ENCODE measurements around the gene PRDX4.

PRDX4 gene

DNA sequence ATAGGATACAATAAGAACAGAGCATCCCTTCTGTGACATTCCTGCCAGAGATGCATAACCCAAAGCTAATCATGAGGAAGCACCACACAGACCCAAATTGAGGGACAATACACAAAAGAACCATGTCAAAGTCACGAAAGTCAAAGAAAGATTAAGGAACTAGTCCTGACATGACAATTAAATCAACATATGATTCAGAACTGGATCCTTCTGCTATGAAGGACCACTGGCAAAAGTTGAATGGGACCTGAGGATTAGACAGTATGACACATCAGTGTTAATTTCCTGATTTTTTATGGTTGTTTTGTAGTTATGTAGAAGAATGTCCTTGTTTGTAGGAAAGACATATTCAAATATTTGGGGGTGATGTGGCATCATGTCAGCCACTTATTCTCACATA is 61.9 kb downstream of the PRDX4 start:
- TF ChIP-seq, protein P1, sequence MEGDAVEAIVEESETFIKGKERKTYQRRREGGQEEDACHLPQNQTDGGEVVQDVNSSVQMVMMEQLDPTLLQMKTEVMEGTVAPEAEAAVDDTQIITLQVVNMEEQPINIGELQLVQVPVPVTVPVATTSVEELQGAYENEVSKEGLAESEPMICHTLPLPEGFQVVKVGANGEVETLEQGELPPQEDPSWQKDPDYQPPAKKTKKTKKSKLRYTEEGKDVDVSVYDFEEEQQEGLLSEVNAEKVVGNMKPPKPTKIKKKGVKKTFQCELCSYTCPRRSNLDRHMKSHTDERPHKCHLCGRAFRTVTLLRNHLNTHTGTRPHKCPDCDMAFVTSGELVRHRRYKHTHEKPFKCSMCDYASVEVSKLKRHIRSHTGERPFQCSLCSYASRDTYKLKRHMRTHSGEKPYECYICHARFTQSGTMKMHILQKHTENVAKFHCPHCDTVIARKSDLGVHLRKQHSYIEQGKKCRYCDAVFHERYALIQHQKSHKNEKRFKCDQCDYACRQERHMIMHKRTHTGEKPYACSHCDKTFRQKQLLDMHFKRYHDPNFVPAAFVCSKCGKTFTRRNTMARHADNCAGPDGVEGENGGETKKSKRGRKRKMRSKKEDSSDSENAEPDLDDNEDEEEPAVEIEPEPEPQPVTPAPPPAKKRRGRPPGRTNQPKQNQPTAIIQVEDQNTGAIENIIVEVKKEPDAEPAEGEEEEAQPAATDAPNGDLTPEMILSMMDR (IDR thresholded peaks at IDR 0.05; ENCODE audit: low read depth, low read length, missing control alignments): no peak
- H3K4me3 ChIP-seq (ENCODE audit: low read depth, low read length): no peak overlapping the region
- in situ Hi-C loops (cut with HindIII; ENCODE audit: low sequenced_read_pairs): no loop called here
- DNase-seq (ENCODE audit: low read depth): no peak

DNA sequence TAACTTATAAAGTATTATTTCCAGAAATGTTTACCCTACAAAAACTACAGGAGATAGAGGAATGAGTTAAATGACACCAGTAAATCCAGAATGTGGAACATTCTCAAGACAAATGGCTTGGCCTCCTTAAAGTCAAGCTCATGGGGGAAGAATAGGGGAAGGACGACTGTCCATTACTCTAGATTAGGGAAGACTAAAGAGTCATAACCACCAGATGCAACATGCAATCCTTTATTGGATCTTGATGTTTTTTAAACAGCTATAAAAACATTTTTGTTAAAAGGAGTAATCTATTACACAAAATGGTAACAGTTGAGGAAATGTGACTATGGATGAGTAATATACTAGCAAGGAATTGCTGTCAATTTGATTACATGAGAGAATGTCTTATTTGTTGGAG is 64.7 kb downstream of the PRDX4 start:
- no peak for DNase-seq (ENCODE audit: low read depth)
- no peak overlapping the region for H3K4me3 ChIP-seq (ENCODE audit: low read depth, low read length)
- TF ChIP-seq, protein P1 (IDR thresholded peaks at IDR 0.05; ENCODE audit: low read depth, low read length, missing control alignments): no peak
- in situ Hi-C loops (cut with HindIII; ENCODE audit: low sequenced_read_pairs): no loop called here

DNA sequence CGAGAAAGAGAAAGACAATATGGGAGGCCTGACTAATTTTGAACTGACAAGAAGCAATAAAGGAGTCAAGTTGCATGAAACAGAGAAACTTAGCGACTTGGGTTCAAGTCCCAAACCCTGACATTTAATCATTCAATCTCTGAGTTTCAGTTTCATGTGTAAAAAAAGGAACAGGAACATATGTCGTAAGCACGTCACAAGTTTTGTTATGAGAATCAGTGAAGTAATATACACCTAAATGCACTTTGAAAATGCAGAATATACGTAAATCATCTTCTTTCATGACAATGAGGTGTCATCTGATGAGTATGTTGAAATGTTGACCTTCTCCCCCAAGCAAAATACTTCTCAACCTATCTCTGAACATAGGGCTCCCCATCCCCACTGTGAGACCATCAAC is 65.4 kb downstream of the PRDX4 start:
- H3K4me3 ChIP-seq (ENCODE audit: low read depth, low read length): no peak overlapping the region
- TF ChIP-seq, protein P1 (IDR thresholded peaks at IDR 0.05; ENCODE audit: low read depth, low read length, missing control alignments): no peak
- DNase-seq (ENCODE audit: low read depth): no peak
- in situ Hi-C loops (cut with HindIII; ENCODE audit: low sequenced_read_pairs): no loop called here
